Uterus (tissue), 2 donors: ENCODE data around the gene FHAD1.

Experiments
- CTCF ChIP-seq, 4 experiments: fragments of 200-600 bp in 2 of 4; fragments of 450-650 bp in 2 of 4; sonication (generic) in 2 of 4; IDR thresholded peaks; one replicate each; pipeline ENCODE4 v1.5.1; 2016 to 2019; ENCODE audit warnings: antibody characterized with exemption in 4 of 4, mild to moderate bottlenecking in 2 of 4, moderate library complexity in 1 of 4
- POLR2A ChIP-seq, 2 donors: fragments of 450-650 bp; IDR thresholded peaks; one replicate each; pipeline ENCODE4 v1.6.1; 2016; ENCODE audit warnings: antibody characterized with exemption in 2 of 2, mild to moderate bottlenecking in 1 of 2, moderate library complexity in 1 of 2

DNA sequence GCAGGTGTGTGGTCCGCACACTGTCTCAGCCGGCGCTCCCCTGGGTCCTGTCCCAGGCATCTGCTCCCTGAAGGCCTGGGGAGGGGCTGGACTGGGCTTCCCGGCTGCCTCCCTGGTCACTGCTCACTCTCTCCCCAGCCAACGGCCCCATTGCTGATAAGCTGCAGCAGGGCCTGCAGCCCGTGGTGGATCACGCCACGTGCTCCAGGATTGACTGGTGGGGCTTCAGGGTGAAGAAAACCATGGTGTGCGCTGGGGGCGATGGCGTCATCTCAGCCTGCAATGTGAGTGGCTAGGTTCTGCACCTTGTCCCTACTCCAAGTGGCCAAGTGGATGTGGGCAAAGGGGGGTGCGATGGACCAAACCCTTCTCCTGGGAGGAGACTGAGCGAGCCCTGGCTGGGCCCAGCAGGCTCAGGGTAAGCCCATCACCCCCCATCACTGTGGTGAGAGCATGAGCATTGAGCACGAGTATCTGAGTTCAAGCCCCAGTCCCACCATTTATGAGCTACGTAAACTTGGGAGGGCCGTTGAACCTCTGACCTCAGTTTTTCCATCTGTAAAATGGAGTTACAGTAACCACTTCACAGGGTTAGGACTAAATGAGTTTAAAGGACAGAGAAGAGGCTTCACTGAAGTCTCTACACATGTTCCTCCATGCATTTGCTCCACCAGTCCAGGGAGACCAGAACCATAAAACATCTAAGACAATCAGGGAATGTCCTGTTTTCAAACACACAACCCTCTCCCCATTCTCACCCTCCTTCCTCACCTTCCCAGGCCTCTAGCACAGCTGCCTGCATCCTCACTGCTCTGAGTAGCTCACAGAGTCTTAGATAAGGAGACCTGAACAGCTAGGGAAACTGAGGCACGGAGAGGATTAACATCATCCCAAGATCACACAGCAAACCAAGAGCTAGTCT lies 197.7 kb downstream of the FHAD1 start:
- TF ChIP-seq CTCF (IDR thresholded peaks at IDR 0.05) (no peak), POLR2A (IDR thresholded peaks at IDR 0.05) (no peak)
